ENCODE measurements around the gene PUS7. TPM values are rescaled to one million over a fixed set of nuclear protein-coding genes. Genes with fewer than 3 reads are reported as not detected.
"Not testable (repeated sequence)": the region's sequence is repeated elsewhere in the genome, so short reads cannot be mapped to it uniquely, and the experiment has no call there.

PUS7 gene
- total RNA-seq, 1 donor = 16.8 TPM

- peak; percentile 52 for TF ChIP-seq CTCF (IDR thresholded peaks at IDR 0.05; ENCODE audit: insufficient read depth, low read depth, low read length)
- DNase-seq (ENCODE audit: low read depth) = peak; percentile 47
- no peak overlapping the region for H3K4me3 ChIP-seq (ENCODE audit: low read depth, low read length)
Observed at GRCh38 chr7:105429746-105430612, 92.1 kb downstream of the PUS7 start.

DNA sequence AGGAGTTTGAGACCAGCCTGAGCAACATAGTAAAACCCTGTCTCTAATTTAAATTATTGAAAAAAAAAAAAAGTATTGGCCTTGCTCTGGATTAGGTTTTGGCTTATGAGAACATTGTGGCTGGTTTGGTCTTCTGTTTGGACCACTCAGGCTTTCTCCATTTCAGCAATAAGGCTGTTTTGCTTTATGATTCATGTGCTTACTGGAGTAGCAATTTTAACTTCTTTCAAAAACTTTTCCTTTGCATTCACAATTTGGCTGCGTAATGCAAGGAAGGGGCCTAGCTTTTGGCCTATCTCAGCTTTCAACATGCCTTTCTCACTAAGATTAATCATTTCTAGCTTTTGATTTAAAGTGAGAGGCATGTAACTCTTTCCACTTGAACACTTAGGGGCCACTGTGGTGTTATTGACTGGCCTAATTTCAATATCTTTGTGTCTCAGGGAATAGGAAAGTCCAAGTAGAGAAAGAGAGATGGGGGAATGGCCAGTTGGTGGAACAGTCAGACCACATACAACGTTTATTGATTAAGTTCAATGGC lies 95.4 kb downstream of the PUS7 start:
- H3K4me3 ChIP-seq (ENCODE audit: low read depth, low read length) = no peak overlapping the region

DNA sequence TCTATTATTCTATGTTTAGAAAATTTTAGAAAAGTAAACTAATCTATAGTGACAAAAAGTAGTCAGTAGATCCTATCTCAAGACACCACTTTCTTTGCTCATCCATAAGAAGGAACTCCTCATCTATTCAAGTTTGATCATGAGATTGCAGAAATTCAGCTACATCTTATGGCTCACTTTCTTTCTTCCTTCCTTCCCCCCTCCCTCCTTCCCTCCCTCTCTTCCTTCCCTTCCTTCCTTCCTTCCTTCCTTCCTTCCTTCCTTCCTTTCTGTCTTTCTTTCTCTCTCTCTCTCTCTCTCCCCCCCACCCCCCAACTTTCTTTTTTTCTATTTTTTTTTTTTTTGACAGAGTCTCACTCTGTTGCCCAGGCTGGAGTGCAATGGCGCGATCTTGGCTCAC lies 98.1 kb downstream of the PUS7 start:
- DNase-seq (ENCODE audit: low read depth) = no peak
- no peak for TF ChIP-seq CTCF (IDR thresholded peaks at IDR 0.05; ENCODE audit: insufficient read depth, low read depth, low read length)
- no peak overlapping the region for H3K4me3 ChIP-seq (ENCODE audit: low read depth, low read length)

More for the DNA sequence above, 95.4 kb downstream of the PUS7 start:
- DNase-seq (ENCODE audit: low read depth) = no peak
- no peak for TF ChIP-seq CTCF (IDR thresholded peaks at IDR 0.05; ENCODE audit: insufficient read depth, low read depth, low read length)

DNA sequence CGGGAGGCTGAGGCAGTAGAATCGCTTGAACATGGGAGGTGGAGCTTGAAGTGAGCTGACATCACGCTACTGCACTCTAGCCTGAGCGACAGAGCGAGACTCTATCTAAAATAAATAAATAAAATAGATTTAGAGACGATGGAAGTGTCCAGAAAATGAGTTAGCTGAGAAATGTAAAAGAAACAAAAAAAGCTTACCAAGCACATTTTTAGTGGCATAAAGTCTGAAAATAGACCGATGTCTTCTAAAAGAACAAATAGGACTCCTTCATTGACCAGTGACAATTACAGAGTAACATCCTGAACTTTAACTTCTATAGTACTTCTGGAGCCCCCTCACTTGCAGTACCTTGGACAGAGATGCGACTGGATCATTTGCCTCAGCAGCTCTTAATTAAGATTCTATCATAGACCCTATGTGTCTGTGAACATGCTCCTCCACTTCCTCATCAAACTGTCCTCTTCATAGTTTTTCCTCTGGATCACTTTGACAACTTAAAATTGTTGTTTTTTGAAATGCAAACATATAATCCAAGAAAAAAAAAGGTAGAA lies 108.1 kb downstream of the PUS7 start:
- no peak overlapping the region for H3K4me3 ChIP-seq (ENCODE audit: low read depth, low read length)
- no peak for TF ChIP-seq CTCF (IDR thresholded peaks at IDR 0.05; ENCODE audit: insufficient read depth, low read depth, low read length)
- peak; percentile 6 for DNase-seq (ENCODE audit: low read depth)

- not testable (repeated sequence) for H3K4me3 ChIP-seq (ENCODE audit: low read depth, low read length); DNase-seq (ENCODE audit: low read depth)
Observed at GRCh38 chr7:105410774-105411173, 111.3 kb downstream of the PUS7 start.

DNA sequence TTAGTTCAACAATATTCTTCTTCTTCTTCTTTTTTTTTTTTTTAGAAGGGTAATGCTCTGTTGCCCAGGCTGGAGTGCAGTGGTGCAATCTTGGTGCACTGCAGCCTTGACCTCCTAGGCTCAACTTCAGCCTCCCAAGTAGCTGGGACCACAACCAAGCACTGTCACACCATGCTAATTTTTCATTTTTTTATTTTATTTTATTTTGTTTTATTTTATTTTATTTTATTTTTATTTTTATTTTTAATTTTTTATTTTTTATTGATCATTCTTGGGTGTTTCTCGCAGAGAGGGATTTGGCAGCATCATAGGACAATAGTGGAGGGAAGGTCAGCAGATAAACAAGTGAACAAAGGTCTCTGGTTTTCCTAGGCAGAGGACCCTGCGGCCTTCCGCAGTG lies 112.3 kb downstream of the PUS7 start:
- DNase-seq (ENCODE audit: low read depth); H3K4me3 ChIP-seq (ENCODE audit: low read depth, low read length): not testable (repeated sequence)

GRCh38 chr7:105408791-105409410 lies 113.2 kb downstream of the PUS7 start:
- H3K4me3 ChIP-seq (ENCODE audit: low read depth, low read length) = no peak overlapping the region
- no peak for DNase-seq (ENCODE audit: low read depth)
- TF ChIP-seq CTCF (IDR thresholded peaks at IDR 0.05; ENCODE audit: insufficient read depth, low read depth, low read length) = no peak

Other genes starting within 250 kb of the PUS7 start
- gene SRPK2, start 133.3 kb downstream of the PUS7 start, total RNA-seq = 60.9 and 64.7 TPM in 2 replicates
- gene RINT1, start 9.9 kb upstream of the PUS7 start, total RNA-seq = 13.9 and 22.5 TPM in 2 replicates
- under 0.01 TPM in 1 of 2 replicates, not detected in the other for gene EFCAB10, start 59.2 kb upstream of the PUS7 start, total RNA-seq